ENCODE measurements around the gene RGS7. TPM values are rescaled to one million over a fixed set of nuclear protein-coding genes. Genes with fewer than 3 reads are reported as not detected.

RGS7 gene
- total RNA-seq, 4 donors from 2014 or later, result 0.47 TPM; not detected in 3

GRCh38 chr1:240843798-240844197, 513.2 kb downstream of the RGS7 start:
- DNase-seq (ENCODE audit: low spot score), result no peak
- no peak for TF ChIP-seq CTCF (IDR thresholded peaks at IDR 0.05)
- no peak for ATAC-seq (ENCODE audit: low FRiP score)

GRCh38 chr1:240836271-240836670, 520.7 kb downstream of the RGS7 start:
- ATAC-seq (ENCODE audit: low FRiP score) (no peak), DNase-seq (ENCODE audit: low spot score) (no peak)
- TF ChIP-seq CTCF (IDR thresholded peaks at IDR 0.05), result no peak

- ATAC-seq (ENCODE audit: low FRiP score), result no peak
- TF ChIP-seq CTCF (IDR thresholded peaks at IDR 0.05), result no peak
- DNase-seq (ENCODE audit: low spot score), result no peak
These were observed 521.7 kb downstream of the RGS7 start for GRCh38 chr1:240835291-240835690.

GRCh38 chr1:240833075-240833474, 523.9 kb downstream of the RGS7 start:
- ATAC-seq (ENCODE audit: low FRiP score) (no peak), DNase-seq (ENCODE audit: low spot score) (no peak)
- no peak for TF ChIP-seq CTCF (IDR thresholded peaks at IDR 0.05)

GRCh38 chr1:240831922-240832321, 525.1 kb downstream of the RGS7 start:
- no peak for DNase-seq (ENCODE audit: low spot score)
- TF ChIP-seq CTCF (IDR thresholded peaks at IDR 0.05), result no peak

GRCh38 chr1:240831191-240831631, 525.8 kb downstream of the RGS7 start:
- ATAC-seq (ENCODE audit: low FRiP score) (no peak), DNase-seq (ENCODE audit: low spot score) (no peak)
- TF ChIP-seq CTCF (IDR thresholded peaks at IDR 0.05), result no peak

More at GRCh38 chr1:240831922-240832321, 525.1 kb downstream of the RGS7 start:
- ATAC-seq (ENCODE audit: low FRiP score), result no peak

GRCh38 chr1:240829487-240829886, 527.5 kb downstream of the RGS7 start:
- ATAC-seq (ENCODE audit: low FRiP score) (no peak), DNase-seq (ENCODE audit: low spot score) (no peak)
- TF ChIP-seq CTCF (IDR thresholded peaks at IDR 0.05), result no peak
